Measurements from ENCODE around the gene EVA1A.

Gene EVA1A

GRCh38 chr2:75560768-75561565 lies at the start of gene EVA1A:
Gene EVA1A (minus strand): TSS chr2:75560939. CDS start chr2:75518140, 42,799 bp downstream.
- ATAC-seq (replicated peaks; ENCODE audit: extremely low read depth, poor library complexity, severe bottlenecking) = no peak
- H3K27ac Mint-ChIP-seq (ENCODE audit: low read depth) = peak within 1 kb of the TSS; percentile 47
- no peaks in the 10 kb centered on the region for H3K9me3 Mint-ChIP-seq
- no peaks in the 10 kb centered on the region for H3K36me3 Mint-ChIP-seq (ENCODE audit: insufficient read depth)
- peak within 1 kb of the TSS; percentile 74 for H3K4me3 Mint-ChIP-seq
- H3K27me3 Mint-ChIP-seq = peaks cover 60% of the 10 kb centered on the region
- peaks cover 11% of the 10 kb centered on the region for H3K4me1 Mint-ChIP-seq
- DNase-seq (ENCODE audit: low spot score in 2 of 2) = no peak

- H3K27me3 Mint-ChIP-seq = peaks cover 77% of the 10 kb centered on the region
- H3K9me3 Mint-ChIP-seq = no peaks in the 10 kb centered on the region
- no peak overlapping the region for H3K27ac Mint-ChIP-seq (ENCODE audit: low read depth)
Measured at GRCh38 chr2:75609937-75610508, 49.3 kb upstream of the EVA1A start.

GRCh38 chr2:75609334-75609689 lies 48.6 kb upstream of the EVA1A start:
- H3K27ac Mint-ChIP-seq (ENCODE audit: low read depth) = no peak overlapping the region
- H3K4me1 Mint-ChIP-seq = no peaks in the 10 kb centered on the region
- no peak overlapping the region for H3K4me3 Mint-ChIP-seq
- H3K36me3 Mint-ChIP-seq (ENCODE audit: insufficient read depth) = no peaks in the 10 kb centered on the region
- H3K27me3 Mint-ChIP-seq = peaks cover 84% of the 10 kb centered on the region
- H3K9me3 Mint-ChIP-seq = no peaks in the 10 kb centered on the region
- DNase-seq (ENCODE audit: low spot score in 2 of 2) = no peak
- no peak for ATAC-seq (replicated peaks; ENCODE audit: extremely low read depth, poor library complexity, severe bottlenecking)

More at GRCh38 chr2:75609937-75610508, 49.3 kb upstream of the EVA1A start:
- DNase-seq (ENCODE audit: low spot score in 2 of 2) = no peak
- Mint-ChIP-seq H3K4me3 (no peak overlapping the region), H3K36me3 (ENCODE audit: insufficient read depth) (no peaks in the 10 kb centered on the region), H3K4me1 (no peaks in the 10 kb centered on the region)
- no peak for ATAC-seq (replicated peaks; ENCODE audit: extremely low read depth, poor library complexity, severe bottlenecking)

GRCh38 chr2:75608684-75609333 lies 48.1 kb upstream of the EVA1A start:
- Mint-ChIP-seq H3K36me3 (ENCODE audit: insufficient read depth) (no peaks in the 10 kb centered on the region), H3K27me3 (peaks cover 89% of the 10 kb centered on the region), H3K4me3 (no peak overlapping the region), H3K9me3 (no peaks in the 10 kb centered on the region), H3K27ac (ENCODE audit: low read depth) (no peak overlapping the region), H3K4me1 (no peaks in the 10 kb centered on the region)
- DNase-seq (ENCODE audit: low spot score in 2 of 2) = peak; percentile 28 to 35
- ATAC-seq (replicated peaks; ENCODE audit: extremely low read depth, poor library complexity, severe bottlenecking) = peak; percentile 53

- no peaks in the 10 kb centered on the region for H3K9me3 Mint-ChIP-seq
- no peak overlapping the region for H3K4me3 Mint-ChIP-seq
- H3K27me3 Mint-ChIP-seq = peaks cover 90% of the 10 kb centered on the region
- no peaks in the 10 kb centered on the region for H3K36me3 Mint-ChIP-seq (ENCODE audit: insufficient read depth)
- H3K4me1 Mint-ChIP-seq = no peaks in the 10 kb centered on the region
- no peak for DNase-seq (ENCODE audit: low spot score in 2 of 2)
- no peak overlapping the region for H3K27ac Mint-ChIP-seq (ENCODE audit: low read depth)
- ATAC-seq (replicated peaks; ENCODE audit: extremely low read depth, poor library complexity, severe bottlenecking) = no peak
Measured at GRCh38 chr2:75607988-75608683, 47.4 kb upstream of the EVA1A start.

GRCh38 chr2:75607400-75607798 lies 46.7 kb upstream of the EVA1A start:
- no peak overlapping the region for H3K27ac Mint-ChIP-seq (ENCODE audit: low read depth)
- peaks cover 87% of the 10 kb centered on the region for H3K27me3 Mint-ChIP-seq
- no peaks in the 10 kb centered on the region for H3K36me3 Mint-ChIP-seq (ENCODE audit: insufficient read depth)
- ATAC-seq (replicated peaks; ENCODE audit: extremely low read depth, poor library complexity, severe bottlenecking) (no peak), DNase-seq (ENCODE audit: low spot score in 2 of 2) (no peak)
- no peaks in the 10 kb centered on the region for H3K9me3 Mint-ChIP-seq
- H3K4me3 Mint-ChIP-seq = no peak overlapping the region
- no peaks in the 10 kb centered on the region for H3K4me1 Mint-ChIP-seq

- no peak overlapping the region for H3K27ac Mint-ChIP-seq (ENCODE audit: low read depth)
Measured at GRCh38 chr2:75606761-75607399, 46.1 kb upstream of the EVA1A start.

GRCh38 chr2:75605770-75606529 lies 45.2 kb upstream of the EVA1A start:
- Mint-ChIP-seq H3K9me3 (no peaks in the 10 kb centered on the region), H3K27me3 (peaks cover 90% of the 10 kb centered on the region), H3K4me3 (no peak overlapping the region), H3K4me1 (no peaks in the 10 kb centered on the region), H3K36me3 (ENCODE audit: insufficient read depth) (no peaks in the 10 kb centered on the region), H3K27ac (ENCODE audit: low read depth) (no peak overlapping the region)
- no peak for DNase-seq (ENCODE audit: low spot score in 2 of 2)
- no peak for ATAC-seq (replicated peaks; ENCODE audit: extremely low read depth, poor library complexity, severe bottlenecking)

More at GRCh38 chr2:75606761-75607399, 46.1 kb upstream of the EVA1A start:
- no peaks in the 10 kb centered on the region for H3K9me3 Mint-ChIP-seq
- DNase-seq (ENCODE audit: low spot score in 2 of 2) (no peak), ATAC-seq (replicated peaks; ENCODE audit: extremely low read depth, poor library complexity, severe bottlenecking) (no peak)
- H3K36me3 Mint-ChIP-seq (ENCODE audit: insufficient read depth) = no peaks in the 10 kb centered on the region
- no peak overlapping the region for H3K4me3 Mint-ChIP-seq
- peaks cover 87% of the 10 kb centered on the region for H3K27me3 Mint-ChIP-seq
- no peaks in the 10 kb centered on the region for H3K4me1 Mint-ChIP-seq

GRCh38 chr2:75604484-75604883 lies 43.7 kb upstream of the EVA1A start:
- Mint-ChIP-seq H3K4me3 (no peak overlapping the region), H3K27ac (ENCODE audit: low read depth) (no peak overlapping the region), H3K27me3 (peaks cover 85% of the 10 kb centered on the region), H3K9me3 (no peaks in the 10 kb centered on the region), H3K36me3 (ENCODE audit: insufficient read depth) (no peaks in the 10 kb centered on the region), H3K4me1 (no peaks in the 10 kb centered on the region)
- no peak for DNase-seq (ENCODE audit: low spot score in 2 of 2)
- no peak for ATAC-seq (replicated peaks; ENCODE audit: extremely low read depth, poor library complexity, severe bottlenecking)

GRCh38 chr2:75603477-75603876 lies 42.7 kb upstream of the EVA1A start:
- H3K27ac Mint-ChIP-seq (ENCODE audit: low read depth) = no peak overlapping the region
- H3K36me3 Mint-ChIP-seq (ENCODE audit: insufficient read depth) = no peaks in the 10 kb centered on the region
- H3K4me3 Mint-ChIP-seq = no peak overlapping the region
- H3K27me3 Mint-ChIP-seq = peaks cover 75% of the 10 kb centered on the region
- DNase-seq (ENCODE audit: low spot score in 2 of 2) (no peak), ATAC-seq (replicated peaks; ENCODE audit: extremely low read depth, poor library complexity, severe bottlenecking) (no peak)
- H3K4me1 Mint-ChIP-seq = no peaks in the 10 kb centered on the region
- no peaks in the 10 kb centered on the region for H3K9me3 Mint-ChIP-seq

GRCh38 chr2:75602724-75603342 lies 42.1 kb upstream of the EVA1A start:
- ATAC-seq (replicated peaks; ENCODE audit: extremely low read depth, poor library complexity, severe bottlenecking) (no peak), DNase-seq (ENCODE audit: low spot score in 2 of 2) (no peak)
- H3K27me3 Mint-ChIP-seq = peaks cover 69% of the 10 kb centered on the region
- H3K27ac Mint-ChIP-seq (ENCODE audit: low read depth) = no peak overlapping the region
- H3K36me3 Mint-ChIP-seq (ENCODE audit: insufficient read depth) = no peaks in the 10 kb centered on the region
- H3K4me1 Mint-ChIP-seq = no peaks in the 10 kb centered on the region
- no peak overlapping the region for H3K4me3 Mint-ChIP-seq
- no peaks in the 10 kb centered on the region for H3K9me3 Mint-ChIP-seq
